ENCODE measurements around the gene RAB20. TPM values are rescaled to one million over a fixed set of nuclear protein-coding genes. Genes with fewer than 3 reads are reported as not detected.

Gene RAB20
- total RNA-seq, 2 donors from 2014 or later = 32.1 to 38.0 TPM

DNA sequence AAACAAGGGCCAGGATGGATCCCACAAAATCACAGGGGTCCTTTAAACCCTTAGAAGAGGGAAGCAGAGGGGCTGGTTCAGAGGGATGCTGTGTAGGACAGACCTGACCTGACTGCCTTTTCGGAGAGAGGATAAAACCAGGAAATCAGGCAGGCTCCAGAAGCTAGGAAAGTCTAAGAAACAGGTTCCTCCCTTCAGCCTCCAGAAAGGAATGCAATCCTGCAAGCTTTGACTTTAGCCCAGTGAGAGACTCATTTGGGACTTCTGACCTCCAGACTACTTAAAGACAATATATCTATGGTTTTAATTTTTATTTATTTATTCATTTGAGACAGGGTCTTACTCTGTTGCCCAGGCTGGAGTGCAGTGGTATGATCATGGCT lies 5.3 kb downstream of the RAB20 start:
- Histone ChIP-seq H3K9me3 (no peaks in the 10 kb centered on the region), H3K27me3 (no peaks in the 10 kb centered on the region), H3K4me1 (peaks cover 10% of the 10 kb centered on the region), H3K27ac (peak overlapping the region; percentile 65), H3K9ac (ENCODE audit: low read depth in 2 of 2, low read length in 2 of 2) (peak overlapping the region in 1 of 2 donors; percentile 75), H3K36me3 (no peaks in the 10 kb centered on the region), H3K4me3 (no peak overlapping the region)
- intact Hi-C loops (cut with DNase I) = no loop called here
- TF ChIP-seq CTCF (IDR thresholded peaks at IDR 0.05) = no peak
- DNase-seq = no peak

DNA sequence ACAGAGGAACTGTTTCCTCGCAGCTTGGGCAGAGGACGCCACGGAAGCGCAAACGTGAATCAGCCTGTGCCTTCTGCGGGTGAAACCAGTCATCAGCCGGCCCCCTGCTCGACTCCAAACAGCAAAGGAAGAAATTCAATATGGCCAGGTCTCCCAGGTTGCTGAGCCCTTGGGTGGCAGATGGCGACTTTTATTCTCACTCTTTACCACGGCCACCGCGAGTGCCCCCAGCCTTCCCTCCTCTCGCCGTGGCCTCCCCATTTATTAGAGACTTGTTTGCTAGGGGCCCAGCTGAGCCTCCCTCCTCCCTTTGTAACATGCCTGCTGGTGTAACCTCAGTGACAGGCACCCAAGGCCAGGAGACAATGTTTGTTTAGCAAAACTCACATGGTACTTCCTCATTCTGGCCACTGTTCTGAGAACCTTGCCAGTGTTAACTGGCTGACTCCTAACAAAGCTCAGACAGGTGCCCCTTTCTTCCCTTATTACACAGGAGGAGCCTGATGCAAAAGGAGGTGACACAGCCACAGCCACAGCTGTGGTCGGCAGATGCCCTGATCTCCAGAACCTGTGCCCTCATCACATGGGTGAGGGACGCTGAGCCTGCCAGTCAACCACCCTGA lies 5.8 kb downstream of the RAB20 start:
- Histone ChIP-seq H3K9me3 (no peaks in the 10 kb centered on the region), H3K27me3 (no peaks in the 10 kb centered on the region), H3K36me3 (no peaks in the 10 kb centered on the region), H3K27ac (peak overlapping the region; percentile 65), H3K4me3 (no peak overlapping the region), H3K4me1 (peaks cover 10% of the 10 kb centered on the region), H3K9ac (ENCODE audit: low read depth in 2 of 2, low read length in 2 of 2) (peak overlapping the region in 1 of 2 donors; percentile 75)
- no peak for TF ChIP-seq CTCF (IDR thresholded peaks at IDR 0.05)
- intact Hi-C loops (cut with DNase I) = no loop called here
- peak; percentile 71 for DNase-seq

GRCh38 chr13:110554946-110555345 lies 6.6 kb downstream of the RAB20 start:
- no peak for TF ChIP-seq CTCF (IDR thresholded peaks at IDR 0.05)
- no peak overlapping the region for H3K9ac ChIP-seq (ENCODE audit: low read depth in 2 of 2, low read length in 2 of 2)
- H3K4me1 ChIP-seq = peaks cover 10% of the 10 kb centered on the region
- no peaks in the 10 kb centered on the region for H3K9me3 ChIP-seq
- no peak overlapping the region for H3K27ac ChIP-seq
- no peak overlapping the region for H3K4me3 ChIP-seq
- no peaks in the 10 kb centered on the region for H3K36me3 ChIP-seq
- intact Hi-C loops (cut with DNase I) = no loop called here
- DNase-seq = no peak
- no peaks in the 10 kb centered on the region for H3K27me3 ChIP-seq

DNA sequence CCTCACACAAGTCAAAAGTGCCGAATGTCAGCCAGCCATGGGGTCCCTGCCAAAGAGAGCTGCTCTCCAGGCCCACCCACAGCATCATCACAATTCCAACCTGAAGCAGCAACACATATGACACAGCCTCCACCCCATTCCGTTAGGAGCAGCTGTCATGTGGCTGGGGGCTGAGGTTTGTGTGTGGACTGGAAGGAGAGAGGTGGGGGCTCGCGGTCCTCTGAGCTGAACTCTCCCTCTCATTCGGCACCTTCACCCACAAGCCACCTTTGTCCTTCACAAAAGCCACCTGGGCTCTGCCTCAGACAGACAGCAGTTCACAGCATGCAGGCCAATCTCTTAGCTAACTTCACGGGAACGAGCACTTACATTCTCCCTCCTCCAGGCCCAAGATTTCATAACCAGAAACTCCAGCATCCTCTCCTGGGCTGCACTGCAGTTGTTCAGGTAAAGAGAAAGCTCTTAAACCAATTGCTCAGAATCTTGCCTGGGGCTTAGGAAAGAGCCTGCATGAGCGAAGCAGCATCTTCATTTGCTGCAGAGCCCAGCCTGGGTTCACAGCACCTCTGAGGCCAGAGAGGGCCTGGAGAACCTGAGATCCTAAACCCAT lies 7.2 kb downstream of the RAB20 start:
- no peak overlapping the region for H3K27ac ChIP-seq
- no peak overlapping the region for H3K4me3 ChIP-seq
- H3K27me3 ChIP-seq = no peaks in the 10 kb centered on the region
- peaks cover 10% of the 10 kb centered on the region for H3K4me1 ChIP-seq
- no peak for DNase-seq
- no peaks in the 10 kb centered on the region for H3K9me3 ChIP-seq
- H3K9ac ChIP-seq (ENCODE audit: low read depth in 2 of 2, low read length in 2 of 2) = no peak overlapping the region
- no peaks in the 10 kb centered on the region for H3K36me3 ChIP-seq
- intact Hi-C loops (cut with DNase I) = no loop called here
- no peak for TF ChIP-seq CTCF (IDR thresholded peaks at IDR 0.05)

DNA sequence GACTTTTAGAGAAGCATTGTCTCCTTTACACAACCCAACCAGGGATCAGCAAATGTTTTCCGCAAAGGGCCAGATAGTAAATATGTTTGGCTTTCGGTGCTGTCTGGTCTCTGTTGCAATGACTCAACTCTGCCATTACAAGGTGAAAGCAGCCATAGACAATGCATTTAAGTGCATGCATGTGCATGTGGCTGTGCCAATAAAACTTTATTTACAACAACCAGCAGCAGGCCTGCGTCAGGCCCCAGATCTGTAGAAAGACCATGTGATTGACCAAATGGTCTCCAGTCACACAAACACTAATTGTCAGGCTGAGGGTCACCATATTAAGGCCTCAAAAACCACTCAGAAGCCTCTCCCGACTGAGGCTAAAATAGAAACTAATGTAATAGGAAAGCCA lies 8.1 kb downstream of the RAB20 start:
- no peaks in the 10 kb centered on the region for H3K27me3 ChIP-seq
- no peak overlapping the region for H3K9ac ChIP-seq (ENCODE audit: low read depth in 2 of 2, low read length in 2 of 2)
- H3K4me3 ChIP-seq = no peak overlapping the region
- peaks cover 10% of the 10 kb centered on the region for H3K4me1 ChIP-seq
- no peaks in the 10 kb centered on the region for H3K9me3 ChIP-seq
- no peak for TF ChIP-seq CTCF (IDR thresholded peaks at IDR 0.05)
- DNase-seq = no peak
- intact Hi-C loops (cut with DNase I) = no loop called here
- no peaks in the 10 kb centered on the region for H3K36me3 ChIP-seq
- no peak overlapping the region for H3K27ac ChIP-seq

Measured in colonic mucosa (tissue), 4 donors.